Endothelial cell of umbilical vein (primary cell): Measurements from ENCODE around the gene POU1F1.

ENCODE experiments used
- EZH2 ChIP-seq: IDR thresholded peaks from 2 replicates; pipeline ENCODE4 v1.6.1; 2012; ENCODE audit warnings: borderline replicate concordance, low read depth, mild to moderate bottlenecking, moderate library complexity, low read length, inconsistent platforms; ENCODE audit not compliant: severe bottlenecking
- FOS ChIP-seq: IDR thresholded peaks from 2 replicates; pipeline ENCODE4 v1.6.1; 2011; ENCODE audit warnings: mild to moderate bottlenecking, low read length, moderate library complexity, borderline replicate concordance; ENCODE audit not compliant: insufficient read depth
- JUN ChIP-seq: IDR thresholded peaks from 2 replicates; pipeline ENCODE4 v1.6.1; 2011; ENCODE audit warnings: borderline replicate concordance, low read depth; ENCODE audit not compliant: insufficient read length, insufficient read depth
- MYC ChIP-seq: IDR thresholded peaks from one replicate; pipeline ENCODE4 v1.6.1; 2011; ENCODE audit warnings: mild to moderate bottlenecking, low read depth, low read length
- POLR2A ChIP-seq: IDR thresholded peaks from 2 replicates; pipeline ENCODE4 v1.6.1; 2012; ENCODE audit warnings: low read depth, mild to moderate bottlenecking, control low read depth, low read length
- POLR2AphosphoS5 ChIP-seq: IDR thresholded peaks from 2 replicates; pipeline ENCODE4 v1.6.1; 2012; ENCODE audit warnings: low read depth, mild to moderate bottlenecking, control low read depth, low read length, moderate library complexity; ENCODE audit not compliant: insufficient read depth
- TF ChIP-seq, protein P1 (sequence below), 2 donors: IDR thresholded peaks; 1 replicate in 1 of 2; 2 replicates in 1 of 2; pipeline ENCODE4 v1.5.1; 2011; ENCODE audit warnings: low read length in 2 of 2, mild to moderate bottlenecking in 2 of 2, moderate library complexity in 2 of 2, control low read depth in 1 of 2, inconsistent platforms in 1 of 2, low read depth in 1 of 2; ENCODE audit not compliant: insufficient read depth in 1 of 2; ENCODE audit errors: extremely low read depth in 1 of 2
- TF ChIP-seq, protein P2 (sequence below): IDR thresholded peaks from 2 replicates; pipeline ENCODE4 v1.6.1; 2011; ENCODE audit not compliant: insufficient read depth, insufficient read length

DNA sequence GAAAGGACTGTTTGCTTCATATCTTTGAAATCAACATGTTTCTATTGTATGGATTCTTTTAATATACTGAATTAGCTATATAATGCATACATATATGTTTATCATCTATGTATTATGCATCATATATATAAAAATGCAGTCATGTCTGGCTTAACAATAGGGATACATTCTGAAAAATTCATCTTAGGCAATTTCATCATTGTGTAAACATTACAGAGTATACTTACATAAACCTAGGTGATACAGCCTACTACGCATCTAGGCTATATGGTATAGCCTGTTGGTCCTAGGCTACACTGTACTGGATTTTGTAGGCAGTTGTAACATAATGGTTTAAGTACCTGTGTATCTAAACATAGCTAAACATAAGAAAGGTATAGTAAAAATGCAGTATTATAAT lies 27.6 kb downstream of the POU1F1 start:
- TF ChIP-seq, protein P1, sequence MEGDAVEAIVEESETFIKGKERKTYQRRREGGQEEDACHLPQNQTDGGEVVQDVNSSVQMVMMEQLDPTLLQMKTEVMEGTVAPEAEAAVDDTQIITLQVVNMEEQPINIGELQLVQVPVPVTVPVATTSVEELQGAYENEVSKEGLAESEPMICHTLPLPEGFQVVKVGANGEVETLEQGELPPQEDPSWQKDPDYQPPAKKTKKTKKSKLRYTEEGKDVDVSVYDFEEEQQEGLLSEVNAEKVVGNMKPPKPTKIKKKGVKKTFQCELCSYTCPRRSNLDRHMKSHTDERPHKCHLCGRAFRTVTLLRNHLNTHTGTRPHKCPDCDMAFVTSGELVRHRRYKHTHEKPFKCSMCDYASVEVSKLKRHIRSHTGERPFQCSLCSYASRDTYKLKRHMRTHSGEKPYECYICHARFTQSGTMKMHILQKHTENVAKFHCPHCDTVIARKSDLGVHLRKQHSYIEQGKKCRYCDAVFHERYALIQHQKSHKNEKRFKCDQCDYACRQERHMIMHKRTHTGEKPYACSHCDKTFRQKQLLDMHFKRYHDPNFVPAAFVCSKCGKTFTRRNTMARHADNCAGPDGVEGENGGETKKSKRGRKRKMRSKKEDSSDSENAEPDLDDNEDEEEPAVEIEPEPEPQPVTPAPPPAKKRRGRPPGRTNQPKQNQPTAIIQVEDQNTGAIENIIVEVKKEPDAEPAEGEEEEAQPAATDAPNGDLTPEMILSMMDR (IDR thresholded peaks at IDR 0.05; ENCODE audit: extremely low read depth in 1 of 2, insufficient read depth in 1 of 2, low read depth in 1 of 2, low read length in 2 of 2): no peak
- TF ChIP-seq POLR2A: no peak
- TF ChIP-seq POLR2AphosphoS5: no peak
- TF ChIP-seq JUN: no peak
- no peak for TF ChIP-seq EZH2
- TF ChIP-seq MYC: no peak
- TF ChIP-seq FOS: no peak
- TF ChIP-seq, protein P2, sequence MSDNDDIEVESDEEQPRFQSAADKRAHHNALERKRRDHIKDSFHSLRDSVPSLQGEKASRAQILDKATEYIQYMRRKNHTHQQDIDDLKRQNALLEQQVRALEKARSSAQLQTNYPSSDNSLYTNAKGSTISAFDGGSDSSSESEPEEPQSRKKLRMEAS: no peak
